Keratinocyte (primary cell): Measurements from ENCODE around the gene KCNMA1. TPM values are rescaled to one million over a fixed set of nuclear protein-coding genes. Genes with fewer than 3 reads are reported as not detected.

Experiments
- DNase-seq: peaks from one replicate; pipeline ENCODE4 v3.0.0-alpha.2; 2011; ENCODE audit warnings: low read depth, missing footprints, low spot score
- FAIRE-seq: peaks from 2 replicates; lab custom pipeline; 2011; peaks lifted over from hg19 to GRCh38; lab: Jason Lieb, UNC
- H2AFZ ChIP-seq: 2 replicates; pipeline ENCODE4 v1.6.0; 2012; ENCODE audit warnings: low read length, control low read depth, inconsistent platforms; ENCODE audit not compliant: control insufficient read depth
- H3K27ac ChIP-seq: 2 replicates; pipeline ENCODE4 v1.5.1; 2011; ENCODE audit warnings: low read length; ENCODE audit not compliant: control insufficient read depth, insufficient read depth
- H3K27me3 ChIP-seq: 3 replicates; pipeline ENCODE4 v1.6.0; 2011; ENCODE audit warnings: low read length; ENCODE audit not compliant: control insufficient read depth, insufficient read depth; ENCODE audit errors: extremely low read depth
- H3K36me3 ChIP-seq, 2 experiments: 2 replicates in 1 of 2; 3 replicates in 1 of 2; pipeline ENCODE4 v1.5.1; 2011; ENCODE audit warnings: low read length in 2 of 2, mild to moderate bottlenecking in 1 of 2; ENCODE audit not compliant: control insufficient read depth in 2 of 2, insufficient read depth in 2 of 2; ENCODE audit errors: extremely low read depth in 1 of 2
- H3K4me1 ChIP-seq: 3 replicates; pipeline ENCODE4 v1.5.1; 2011; ENCODE audit warnings: low read length; ENCODE audit not compliant: control insufficient read depth, insufficient read depth; ENCODE audit errors: extremely low read depth
- H3K4me2 ChIP-seq: 3 replicates; pipeline ENCODE4 v1.6.0; 2011; ENCODE audit warnings: low read depth, low read length; ENCODE audit not compliant: control insufficient read depth, insufficient read depth; ENCODE audit errors: extremely low read depth
- H3K4me3 ChIP-seq, 3 experiments: fragments of 200-600 bp in 1 of 3; sonication (generic) in 1 of 3; 2 replicates in 2 of 3; 3 replicates in 1 of 3; pipeline ENCODE4 v1.5.1; 2011 to 2016; ENCODE audit warnings: low read length in 3 of 3, mild to moderate bottlenecking in 3 of 3, control low read depth in 2 of 3, inconsistent platforms in 1 of 3, low read depth in 1 of 3, mixed read lengths in 1 of 3, mixed run types in 1 of 3, moderate library complexity in 1 of 3; ENCODE audit not compliant: control insufficient read depth in 2 of 3, insufficient read depth in 2 of 3; ENCODE audit errors: extremely low read depth in 1 of 3
- H3K79me2 ChIP-seq: 2 replicates; pipeline ENCODE4 v1.6.0; 2012; ENCODE audit warnings: low read length; ENCODE audit not compliant: control insufficient read depth, insufficient read depth
- H3K9ac ChIP-seq: 3 replicates; pipeline ENCODE4 v1.6.0; 2011; ENCODE audit warnings: low read length; ENCODE audit not compliant: control insufficient read depth, insufficient read depth; ENCODE audit errors: extremely low read depth
- H3K9me1 ChIP-seq: 3 replicates; pipeline ENCODE4 v1.6.0; 2011; ENCODE audit warnings: low read length; ENCODE audit not compliant: control insufficient read depth, insufficient read depth; ENCODE audit errors: extremely low read depth
- H3K9me3 ChIP-seq: 2 replicates; pipeline ENCODE4 v1.5.1; 2012; ENCODE audit warnings: low read depth, low read length; ENCODE audit not compliant: control insufficient read depth
- H4K20me1 ChIP-seq: 3 replicates; pipeline ENCODE4 v1.6.0; 2011; ENCODE audit warnings: low read length; ENCODE audit not compliant: control insufficient read depth, insufficient read depth; ENCODE audit errors: extremely low read depth
- CTCF ChIP-seq, 3 experiments: IDR thresholded peaks in 1 of 3; conservative IDR thresholded peaks in 1 of 3; optimal IDR thresholded peaks in 1 of 3; 2 replicates in 2 of 3; 3 replicates in 1 of 3; pipeline versions ENCODE3 to v1.5.1; 2011; ENCODE audit warnings: low read length in 3 of 3, mild to moderate bottlenecking in 3 of 3, moderate library complexity in 2 of 3, control low read depth in 1 of 3, inconsistent platforms in 1 of 3; ENCODE audit not compliant: insufficient read depth in 2 of 3; ENCODE audit errors: extremely low read depth in 1 of 3
- EZH2 ChIP-seq: IDR thresholded peaks from one replicate; pipeline ENCODE4 v1.6.1; 2012; ENCODE audit warnings: inconsistent platforms, mild to moderate bottlenecking, low read length, moderate library complexity
- dilution Hi-C: fragments of 300-500 bp; cut with MboI; formaldehyde crosslinking; loops from one replicate; pipeline ENCODE4 v1.7.0; 2020; ENCODE audit warnings: low sequenced_read_pairs; ENCODE audit not compliant: extremely low pct_ligation_motif_present
- polyA plus RNA-seq, 5 experiments: library from polyadenylated mRNA; depleted of rRNA in 3 of 5; stranded (reverse) in 3 of 5; stranded (forward) in 1 of 5; unstranded in 1 of 5; fragments of >200 nt; gene quantifications; 1 replicate in 1 of 5; 2 replicates in 3 of 5; 3 replicates in 1 of 5; pipeline versions ENCODE4 v1.2.1 to v1.2.3, GENCODE V29; 2011 to 2012; ENCODE audit warnings: missing spikeins in 2 of 5, low read depth in 1 of 5, low replicate concordance in 1 of 5

KCNMA1 gene
- polyA plus RNA-seq, 1 donor (not counting 4 experiments of a cell fraction or from before 2014, with no cell fraction given): 6.3 TPM

GRCh38 chr10:77548157-77548556, 89.5 kb downstream of the KCNMA1 start:
- Histone ChIP-seq H3K36me3 (peaks cover 0 to 1% of the 10 kb centered on the region in 2 experiments), H3K27ac (no peak overlapping the region), H3K4me1 (no peaks in the 10 kb centered on the region), H3K9me1 (no peaks in the 10 kb centered on the region), H3K27me3 (no peaks in the 10 kb centered on the region), H3K4me2 (no peak overlapping the region), H2AFZ (no peak overlapping the region), H3K4me3 (no peak overlapping the region), H3K79me2 (no peaks in the 10 kb centered on the region), H3K9me3 (no peaks in the 10 kb centered on the region), H4K20me1 (no peaks in the 10 kb centered on the region), H3K9ac (no peak overlapping the region)
- dilution Hi-C loops: no loop called here
- no peak for DNase-seq
- no peak for TF ChIP-seq CTCF (optimal IDR thresholded peaks at IDR 0.05 in 1 of 3, IDR thresholded peaks at IDR 0.05 in 1 of 3, conservative IDR thresholded peaks at IDR 0.05 in 1 of 3; ENCODE audit: extremely low read depth in 1 of 3, insufficient read depth in 2 of 3, low read length in 3 of 3)
- no peak for TF ChIP-seq EZH2
- FAIRE-seq: no peak

DNA sequence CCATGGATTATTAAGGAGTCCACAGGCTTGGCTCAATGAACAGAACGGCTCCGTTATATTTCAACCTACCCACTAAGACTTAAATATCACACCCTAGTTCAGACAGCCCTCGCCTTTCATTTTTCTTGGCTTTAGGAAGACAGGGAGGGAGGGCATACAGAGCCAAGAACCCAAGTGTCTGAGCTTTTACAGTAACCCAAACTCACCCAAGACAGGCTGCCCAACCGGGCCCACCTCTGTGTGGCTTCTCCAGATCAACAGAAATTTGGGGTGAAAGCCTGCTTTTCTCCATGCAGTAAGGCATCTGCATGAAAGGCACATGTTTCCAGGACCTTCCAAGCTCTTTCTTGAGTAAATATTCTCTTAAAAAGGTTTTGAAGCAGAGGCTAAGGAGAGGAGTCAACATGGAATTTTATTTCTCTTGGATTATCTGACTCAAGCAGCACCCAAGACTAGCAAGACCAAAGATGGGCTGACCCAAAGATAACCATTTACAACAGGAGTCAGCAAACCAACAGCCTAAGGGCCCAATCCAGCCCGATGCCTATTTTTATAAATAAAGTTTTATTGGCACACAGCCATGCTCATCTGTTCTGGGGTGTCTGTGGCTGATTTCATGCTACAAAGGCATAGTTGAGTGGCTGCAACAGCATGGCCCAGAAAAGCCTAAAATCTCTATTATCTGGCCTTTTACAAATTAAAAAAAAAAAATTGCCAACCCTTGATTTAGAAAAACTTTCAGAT, 90.1 kb downstream of the KCNMA1 start:
- no peak overlapping the region for H3K4me2 ChIP-seq
- no peaks in the 10 kb centered on the region for H3K79me2 ChIP-seq
- dilution Hi-C loops: no loop called here
- no peak for TF ChIP-seq CTCF (optimal IDR thresholded peaks at IDR 0.05 in 1 of 3, IDR thresholded peaks at IDR 0.05 in 1 of 3, conservative IDR thresholded peaks at IDR 0.05 in 1 of 3; ENCODE audit: extremely low read depth in 1 of 3, insufficient read depth in 2 of 3, low read length in 3 of 3)
- TF ChIP-seq EZH2: no peak
- H3K36me3 ChIP-seq: peaks cover 0 to 1% of the 10 kb centered on the region in 2 experiments
- no peak overlapping the region for H3K9ac ChIP-seq
- H3K4me1 ChIP-seq: peaks cover 2% of the 10 kb centered on the region
- DNase-seq (no peak), FAIRE-seq (no peak)
- no peaks in the 10 kb centered on the region for H3K9me3 ChIP-seq
- H3K4me3 ChIP-seq: no peak overlapping the region
- no peaks in the 10 kb centered on the region for H3K9me1 ChIP-seq
- no peak overlapping the region for H2AFZ ChIP-seq
- no peaks in the 10 kb centered on the region for H3K27me3 ChIP-seq
- no peaks in the 10 kb centered on the region for H4K20me1 ChIP-seq
- H3K27ac ChIP-seq: no peak overlapping the region
